GM20431 (cell line): ENCODE measurements around the gene DNAH10.

Source experiments
- in situ Hi-C: fragments of 300-500 bp; cut with MseI, MboI; formaldehyde crosslinking; loops from one replicate; pipeline ENCODE4 v1.15.0; 2020; ENCODE audit warnings: low sequenced_read_pairs; ENCODE audit not compliant: unreplicated experiment

The DNAH10 gene

DNA sequence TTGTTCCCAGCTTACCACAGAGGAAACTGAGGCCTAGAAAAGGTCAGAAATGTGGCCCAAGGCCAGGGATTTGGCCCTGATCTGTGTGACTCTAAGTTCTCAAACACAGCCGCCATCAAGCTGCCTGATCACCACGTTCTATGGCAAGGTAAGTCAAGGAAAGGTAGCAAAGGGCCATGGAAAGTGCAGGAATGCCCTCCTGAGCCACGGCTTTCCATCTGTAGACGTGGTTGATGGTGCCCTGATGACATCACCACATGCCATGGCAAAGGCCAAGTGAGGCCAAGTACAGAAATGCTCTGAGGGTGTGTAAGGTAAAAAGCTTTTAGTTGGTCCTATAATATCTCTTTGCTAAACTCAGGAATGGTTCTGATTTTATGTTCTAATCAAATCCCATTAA is 99.3 kb downstream of the DNAH10 start:
- in situ Hi-C loops = no loop called here

DNA sequence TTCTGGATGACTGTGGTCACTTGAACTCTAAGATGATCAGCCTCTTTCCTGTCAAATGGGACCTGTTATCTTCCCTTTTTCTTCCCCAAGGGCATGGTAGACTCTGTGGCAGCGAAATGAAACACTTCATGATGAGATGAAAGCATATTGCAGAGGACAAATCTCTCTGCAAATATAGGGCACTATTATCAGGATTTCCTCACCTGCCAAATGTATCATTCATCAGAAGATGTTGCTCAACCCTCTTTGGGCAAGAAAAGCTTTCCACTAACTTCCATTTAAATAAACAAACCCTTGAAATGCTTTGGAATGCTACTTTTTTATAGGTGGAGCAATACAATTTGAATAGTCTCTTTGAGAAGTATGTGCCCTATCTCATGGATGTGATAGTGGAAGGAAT is 105.0 kb downstream of the DNAH10 start:
- in situ Hi-C loops = no loop called here

DNA sequence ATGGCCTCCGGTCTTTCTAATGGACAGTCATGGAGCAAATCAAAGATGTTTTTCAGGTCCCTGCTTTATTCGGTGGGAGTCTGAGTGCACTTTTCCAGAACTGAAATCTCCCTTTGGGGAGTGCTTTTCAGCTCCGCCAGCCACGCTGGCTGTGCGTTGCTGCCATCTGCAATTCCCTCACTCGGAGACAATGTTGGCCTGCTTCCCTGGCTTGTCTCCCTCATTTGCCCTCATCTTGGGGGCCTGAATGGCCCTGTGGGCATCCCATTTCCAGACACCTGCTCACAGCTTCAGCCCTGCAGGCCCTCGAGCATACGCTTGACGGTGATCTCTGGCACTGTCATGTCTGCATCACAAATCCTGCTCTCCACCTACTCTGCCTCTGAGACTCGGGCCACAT is 106.7 kb downstream of the DNAH10 start:
- in situ Hi-C loops = no loop called here

DNA sequence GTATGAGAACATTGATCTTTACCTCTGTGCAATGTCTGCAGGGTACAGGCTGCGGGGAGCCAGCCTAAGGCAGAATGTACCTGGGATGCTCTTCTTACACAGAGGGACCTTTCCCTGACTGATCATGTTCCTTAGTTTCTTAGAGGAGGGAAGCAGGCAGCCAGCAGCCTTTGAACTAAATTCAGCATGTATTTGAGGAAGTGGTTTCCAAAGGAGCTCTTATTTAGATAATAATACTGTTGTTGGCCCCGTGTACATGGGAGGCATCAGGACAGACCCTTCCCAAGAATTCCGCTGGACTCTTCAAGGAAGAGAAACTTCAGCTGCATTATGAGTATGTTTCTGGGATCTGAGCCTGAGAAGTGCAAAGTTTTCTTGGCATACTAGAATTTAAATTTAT is 111.7 kb downstream of the DNAH10 start:
- in situ Hi-C loops = no loop called here

DNA sequence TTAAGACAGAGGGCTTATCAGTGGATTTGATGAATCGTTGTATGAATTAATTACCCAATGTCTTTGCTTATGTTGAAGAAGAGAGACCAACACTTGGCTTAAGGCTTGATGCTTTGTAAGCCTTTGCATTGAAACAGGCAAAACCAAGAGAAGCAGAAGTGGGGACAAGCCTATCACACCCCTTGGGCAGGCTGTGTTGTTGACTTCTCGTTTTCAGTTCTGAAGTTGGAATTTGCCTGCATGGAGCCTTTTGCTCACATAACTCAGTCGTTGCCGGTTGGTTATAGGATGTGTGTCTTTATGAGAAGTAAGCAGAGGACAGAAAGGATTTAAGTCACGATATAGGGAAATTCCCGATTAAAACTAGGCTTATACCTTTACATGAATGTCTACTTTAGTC is 115.9 kb downstream of the DNAH10 start:
- in situ Hi-C loops = no loop called here

DNA sequence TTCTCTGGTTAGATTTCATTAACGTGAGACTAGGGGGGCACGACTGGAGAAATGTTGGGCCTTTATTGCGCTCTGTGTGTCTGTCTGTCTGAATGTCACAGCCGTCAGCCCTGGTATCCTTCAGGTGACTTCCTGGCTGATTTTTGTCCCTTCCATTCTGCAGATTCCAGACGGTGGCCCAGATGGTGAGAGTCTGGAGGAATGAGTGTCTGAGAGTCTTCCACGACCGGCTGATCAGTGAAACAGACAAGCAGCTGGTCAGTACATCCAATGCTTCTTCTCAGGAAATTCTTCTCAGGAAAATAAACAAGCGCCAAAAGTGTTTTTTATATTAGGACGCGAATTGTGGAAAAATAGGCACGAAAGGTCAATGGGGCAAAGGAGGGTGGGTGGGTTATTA is 117.0 kb downstream of the DNAH10 start:
- in situ Hi-C loops = no loop called here

DNA sequence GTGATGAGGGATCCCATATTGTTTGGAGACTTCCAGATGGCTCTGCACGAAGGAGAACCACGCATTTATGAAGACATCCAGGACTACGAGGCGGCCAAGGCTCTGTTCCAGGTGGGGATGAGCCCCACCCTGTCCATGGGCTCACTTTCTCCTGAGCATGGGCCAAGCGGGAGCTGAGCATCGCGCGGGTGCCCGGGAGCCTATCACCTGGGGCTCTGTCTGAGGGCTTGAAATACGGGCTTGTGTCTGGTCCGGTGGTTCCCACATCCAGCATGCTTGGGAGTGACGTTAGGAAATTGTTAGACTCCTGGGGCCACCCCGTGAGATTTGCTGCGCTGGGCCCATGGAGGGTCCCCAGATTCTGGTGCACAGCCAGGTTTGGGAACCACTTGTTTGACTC is 117.6 kb downstream of the DNAH10 start:
- in situ Hi-C loops = no loop called here

DNA sequence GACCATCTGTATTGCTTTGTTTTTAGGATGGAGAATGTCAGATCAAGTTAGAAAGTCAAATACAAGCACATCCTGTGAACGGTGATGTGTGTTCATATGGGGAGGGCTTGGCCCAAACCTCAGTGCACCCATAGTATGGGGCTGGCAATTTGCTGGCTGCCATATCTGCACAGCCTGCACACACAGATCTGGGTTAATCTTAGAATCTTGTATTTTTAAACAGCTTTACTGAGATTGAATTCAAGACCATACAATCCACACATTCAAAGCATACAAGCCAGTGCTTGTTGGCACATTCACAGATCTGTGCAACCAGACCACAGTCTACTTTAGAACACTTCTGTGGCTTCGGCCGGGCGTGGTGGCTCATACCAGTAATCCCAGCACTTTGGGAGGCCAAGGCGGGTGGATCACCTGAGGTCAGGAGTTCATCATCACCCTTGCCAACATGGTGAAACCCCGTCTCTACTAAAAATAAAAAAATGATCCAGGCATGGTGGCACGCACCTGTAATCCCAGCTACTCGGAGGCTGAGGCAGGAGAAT is 120.1 kb downstream of the DNAH10 start:
- in situ Hi-C loops = no loop called here

DNA sequence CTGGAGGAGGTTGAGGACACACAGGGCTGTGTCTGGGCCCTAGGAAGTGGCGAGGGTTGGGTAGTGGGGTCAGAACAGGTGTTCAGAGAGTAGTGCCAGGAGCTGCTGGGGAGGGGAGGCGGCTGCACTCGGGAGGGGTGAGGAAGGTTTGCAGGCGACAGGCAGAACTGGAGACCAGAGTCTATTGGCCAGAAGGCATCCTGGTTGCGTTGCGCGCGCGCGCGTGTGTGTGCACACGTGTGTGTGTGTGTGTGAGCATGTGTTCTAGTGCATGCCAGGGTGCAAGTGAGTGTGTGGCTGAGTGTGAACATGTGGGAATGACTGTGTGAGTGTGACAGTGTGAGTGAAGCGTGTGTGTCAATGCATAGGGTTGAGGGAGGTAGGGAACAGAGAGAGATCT is 124.2 kb downstream of the DNAH10 start:
- in situ Hi-C loops = no loop called here

DNA sequence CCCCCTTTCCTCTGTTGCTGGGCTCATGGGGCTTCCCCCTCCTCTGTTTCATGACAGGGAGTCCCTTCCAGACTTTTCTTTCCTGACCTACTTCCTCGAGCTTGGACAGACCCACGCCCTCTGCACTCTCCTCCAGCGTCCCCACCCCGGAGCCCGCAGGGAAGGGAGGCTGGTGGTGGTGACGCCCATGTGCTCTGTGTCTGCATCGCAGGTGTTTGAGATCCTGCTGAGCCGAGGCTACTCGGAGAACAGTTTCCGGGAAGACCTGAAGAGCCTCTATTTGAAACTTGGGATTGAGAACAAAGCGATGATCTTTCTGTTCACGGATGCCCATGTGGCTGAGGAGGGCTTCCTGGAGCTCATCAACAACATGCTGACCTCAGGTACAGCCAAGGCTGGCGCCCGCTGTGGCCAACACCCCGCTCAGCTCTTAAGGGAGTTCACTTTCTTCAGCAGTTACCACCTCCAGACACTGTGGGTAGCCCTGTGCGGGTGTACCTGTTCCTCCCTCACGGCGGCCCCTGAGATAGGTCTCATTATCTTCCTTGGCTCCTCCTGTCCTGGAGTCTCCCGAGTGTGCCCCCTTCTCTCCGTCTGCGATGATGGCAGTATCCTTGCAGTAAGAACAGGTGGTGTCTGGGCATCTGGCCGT is 125.0 kb downstream of the DNAH10 start:
- in situ Hi-C loops = no loop called here

DNA sequence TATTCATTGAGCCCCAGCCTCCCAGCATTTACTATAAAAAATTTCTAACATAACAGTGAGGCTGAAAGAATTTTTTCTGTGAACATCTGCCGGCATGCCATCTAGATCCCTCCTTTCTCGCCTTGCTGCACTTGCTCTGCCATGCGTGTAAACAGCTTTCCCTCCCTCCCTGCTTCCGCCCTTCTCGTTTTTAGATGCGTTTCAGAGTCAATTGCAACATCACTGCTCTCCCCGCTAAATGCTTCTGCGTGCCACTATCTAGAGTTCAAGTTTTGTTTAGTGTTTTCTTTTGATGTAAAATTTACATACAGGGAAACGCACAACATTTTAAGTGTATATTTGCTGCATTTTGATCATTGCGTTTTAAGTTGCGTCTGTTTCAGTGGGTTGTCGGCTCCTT is 126.9 kb downstream of the DNAH10 start:
- in situ Hi-C loops = no loop called here

DNA sequence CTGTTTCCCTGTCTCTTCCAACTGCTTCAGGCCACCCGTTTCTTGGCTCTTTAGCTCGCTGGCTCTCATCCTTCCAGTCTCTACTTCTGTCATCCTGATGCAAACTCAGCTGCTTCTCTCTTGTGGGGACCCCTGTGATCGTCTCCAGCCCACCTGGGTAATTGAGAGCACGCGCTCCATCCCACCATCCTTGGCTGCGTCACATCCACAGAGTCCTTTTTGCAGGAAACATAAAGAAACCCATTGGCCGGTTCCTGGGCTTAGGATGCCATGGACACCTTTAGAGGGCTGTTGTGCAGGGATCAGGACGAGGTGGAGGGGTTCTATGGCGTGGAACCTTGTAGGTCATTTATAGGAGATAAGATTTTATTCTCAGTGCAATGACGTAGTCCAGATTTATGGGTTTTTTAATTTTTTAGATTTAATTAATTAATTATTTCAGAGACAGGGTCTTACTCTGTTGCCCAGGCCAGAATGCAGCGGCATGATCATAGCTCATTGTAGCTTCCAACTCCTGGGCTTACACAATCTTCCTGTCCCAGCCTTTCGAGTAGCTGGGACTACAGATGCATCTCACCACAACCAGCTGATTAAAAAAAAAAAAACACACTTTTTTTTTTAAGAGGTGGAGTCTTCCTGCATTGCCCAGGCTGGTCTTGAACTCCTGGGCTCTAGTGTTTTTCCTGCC is 127.9 kb downstream of the DNAH10 start:
- in situ Hi-C loops = no loop called here

DNA sequence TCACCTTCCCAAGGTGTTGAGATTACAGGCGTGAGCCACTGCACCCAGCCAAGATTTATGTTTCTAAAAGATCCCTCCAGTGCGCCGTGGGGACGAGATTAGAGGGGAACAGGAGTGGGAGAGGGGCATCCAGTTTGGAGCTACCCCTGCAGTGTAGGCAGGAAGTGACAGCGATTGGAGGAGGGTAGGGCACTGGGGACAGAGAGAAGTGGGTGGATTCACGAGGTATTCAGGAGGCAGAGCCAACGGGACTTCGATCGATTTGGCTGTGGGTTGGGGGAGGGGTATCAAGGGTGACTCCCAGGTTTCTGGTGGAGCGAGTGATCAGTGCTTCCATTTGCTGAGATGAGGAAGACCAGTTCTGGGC is 128.4 kb downstream of the DNAH10 start:
- in situ Hi-C loops = no loop called here

DNA sequence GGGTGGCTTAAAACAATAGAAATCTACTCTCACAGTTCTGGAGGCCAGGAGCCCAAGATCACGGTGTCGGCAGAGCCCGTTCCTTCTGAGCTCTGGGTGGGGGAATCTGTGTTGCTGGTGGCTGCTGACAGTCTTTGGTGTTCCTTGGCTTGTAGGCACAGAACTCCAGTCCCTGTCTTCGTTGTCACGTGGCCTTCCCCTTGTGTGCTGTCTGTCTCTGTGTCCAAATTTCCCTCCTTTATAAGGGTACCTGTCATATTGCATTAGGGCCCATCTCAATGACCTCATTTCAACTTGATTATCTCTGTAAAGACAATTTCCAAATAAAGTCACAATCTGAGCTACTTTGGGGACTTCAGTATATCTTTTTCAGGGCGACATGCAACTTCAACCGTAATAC is 128.9 kb downstream of the DNAH10 start:
- in situ Hi-C loops = no loop called here

DNA sequence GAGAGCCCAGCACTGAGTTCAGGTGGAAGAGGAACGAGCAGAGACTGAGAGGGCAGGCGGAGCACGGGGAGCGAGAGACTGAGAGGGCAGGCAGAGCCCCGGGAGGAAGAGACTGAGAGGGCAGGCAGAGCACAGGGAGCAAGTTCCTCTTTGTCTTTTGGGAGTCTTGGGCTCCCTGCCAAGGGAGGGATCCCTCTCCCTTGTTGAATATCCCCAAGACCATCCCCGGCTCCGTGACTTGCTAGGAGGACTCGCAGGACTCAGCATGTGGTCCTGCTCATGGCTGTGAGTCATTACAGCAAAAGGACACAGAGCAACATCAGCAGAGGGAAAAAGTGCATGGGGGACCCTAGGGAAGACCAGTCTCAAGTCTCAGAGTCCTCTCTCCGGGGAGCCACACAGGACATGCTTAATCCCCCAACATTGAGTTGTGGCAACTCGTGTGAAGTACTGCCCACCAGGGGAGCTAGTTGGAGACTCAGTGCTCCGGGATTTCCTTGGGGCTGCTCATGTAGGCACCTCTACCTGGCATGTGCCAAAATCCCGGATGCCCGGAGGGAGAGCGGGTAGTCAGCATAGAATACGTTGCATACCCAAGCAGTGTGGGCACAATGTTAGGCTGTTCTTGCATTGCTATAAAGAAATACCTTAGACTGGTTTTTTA is 129.5 kb downstream of the DNAH10 start:
- in situ Hi-C loops = no loop called here

DNA sequence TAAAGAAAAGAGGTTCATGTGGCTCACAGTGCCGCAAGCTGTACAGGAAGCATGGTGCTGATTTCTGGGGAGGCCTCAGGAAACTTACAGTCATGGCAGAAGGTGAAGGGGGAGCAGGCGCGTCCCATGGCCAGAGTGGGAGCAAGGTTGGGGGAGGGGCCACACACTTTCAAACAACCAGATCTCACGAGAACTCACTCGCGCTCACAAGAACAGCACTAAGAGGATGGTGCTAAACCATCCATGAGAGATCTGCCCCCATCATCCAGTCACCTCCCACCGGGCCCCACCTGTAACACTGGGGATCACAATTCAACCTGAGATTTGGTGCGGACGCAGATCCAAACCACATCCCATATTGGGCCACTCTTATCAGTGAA is 130.1 kb downstream of the DNAH10 start:
- in situ Hi-C loops = no loop called here

DNA sequence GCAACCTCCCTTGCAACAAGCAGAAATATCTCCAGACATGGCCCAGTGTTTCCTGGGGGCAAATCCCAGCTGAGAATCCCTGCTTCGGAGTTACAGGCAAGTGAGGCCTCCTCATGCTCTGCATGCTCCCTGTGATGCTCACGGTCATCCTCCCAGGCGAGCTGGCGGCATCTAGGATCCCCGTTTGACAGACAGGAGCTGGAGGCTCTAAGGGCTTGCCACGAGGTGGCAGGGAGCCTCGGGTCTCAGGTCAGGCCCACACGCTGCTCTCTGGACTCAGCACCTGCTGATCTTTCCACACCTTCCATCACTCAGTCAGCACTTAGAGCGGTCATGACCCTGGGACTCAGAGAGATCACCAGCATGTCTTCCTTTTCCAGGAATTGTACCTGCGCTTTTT is 130.8 kb downstream of the DNAH10 start:
- in situ Hi-C loops = no loop called here

DNA sequence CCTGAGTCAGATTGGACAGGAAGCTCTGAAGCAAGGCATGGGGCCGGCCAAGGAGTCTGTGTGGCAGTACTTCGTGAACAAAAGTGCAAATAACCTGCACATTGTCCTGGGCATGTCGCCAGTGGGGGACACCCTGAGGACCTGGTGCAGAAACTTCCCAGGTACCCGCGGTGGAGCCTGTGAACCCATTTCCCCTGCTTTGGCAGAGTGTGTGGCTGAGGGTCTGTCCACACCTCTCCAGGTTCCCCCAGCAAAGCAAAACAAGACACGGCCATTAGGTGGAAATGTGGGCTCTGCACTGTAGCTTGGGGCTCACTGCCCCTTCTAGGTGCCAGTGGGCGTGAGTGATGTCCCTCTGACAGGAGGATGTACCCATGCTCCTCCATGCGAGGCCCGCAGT is 131.2 kb downstream of the DNAH10 start:
- in situ Hi-C loops = no loop called here

DNA sequence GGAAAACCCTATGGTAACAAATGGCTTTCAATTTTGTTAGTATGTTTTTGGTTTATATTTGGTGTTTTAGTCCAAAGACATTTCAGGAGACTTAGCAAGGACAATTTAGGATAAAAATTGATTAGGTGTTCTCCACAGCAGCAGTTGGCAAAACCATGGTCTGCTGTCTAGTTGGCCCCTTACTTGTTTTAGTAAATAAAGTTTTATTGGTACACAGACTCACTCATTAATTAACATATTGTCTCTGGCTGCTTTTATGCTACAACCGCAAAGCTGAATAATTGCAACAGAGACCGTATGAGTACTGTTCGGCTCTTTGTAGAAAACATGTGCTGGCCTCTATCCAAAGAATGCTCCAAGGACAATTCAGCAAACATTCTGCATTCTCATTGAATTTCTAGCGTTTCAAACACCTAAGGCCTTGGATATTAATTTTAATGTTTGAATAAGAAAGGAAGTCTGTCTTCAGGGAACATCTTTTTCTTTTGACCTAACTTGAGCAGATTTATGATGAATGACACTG is 132.8 kb downstream of the DNAH10 start:
- in situ Hi-C loops = no loop called here

DNA sequence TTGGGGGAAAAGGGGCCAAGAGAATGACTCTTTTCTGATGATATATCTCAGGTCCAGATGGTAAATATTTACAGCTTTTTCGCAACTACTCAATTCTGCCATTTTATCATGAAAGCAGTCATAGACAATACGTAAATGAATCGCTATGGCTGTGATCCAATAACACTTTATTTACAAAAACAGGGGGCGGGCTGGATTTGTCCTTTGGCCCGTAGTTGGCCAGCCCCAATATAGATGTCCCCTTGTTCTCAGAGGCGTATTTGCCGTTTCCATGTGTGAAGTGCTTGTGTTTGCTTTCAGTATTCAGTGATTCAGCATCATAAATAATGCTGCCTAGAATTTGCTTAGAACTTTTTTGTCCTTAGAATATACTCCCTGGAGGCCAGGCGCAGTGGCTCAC is 133.3 kb downstream of the DNAH10 start:
- in situ Hi-C loops = no loop called here

DNA sequence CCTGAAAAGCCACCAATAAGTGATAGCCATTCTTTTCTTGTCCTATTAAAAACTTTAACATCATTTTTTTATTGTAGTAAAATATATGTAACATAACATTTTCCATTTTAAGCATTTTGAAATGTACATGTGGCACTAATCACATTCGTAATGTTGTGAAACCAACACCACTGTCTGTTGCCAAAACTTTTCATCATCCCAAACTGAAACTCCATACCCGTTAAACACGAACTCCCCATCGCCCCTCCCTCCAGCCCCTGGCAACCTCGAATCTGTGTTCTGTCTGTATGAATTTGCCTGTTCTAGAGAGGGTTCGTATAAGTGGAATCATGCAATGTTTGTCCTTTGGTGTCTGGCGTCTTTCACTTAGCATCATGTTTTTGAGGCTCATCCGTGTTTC is 134.7 kb downstream of the DNAH10 start:
- in situ Hi-C loops = no loop called here
